Upper lobe of right lung (tissue), 1 donor: ENCODE measurements around the gene CDK6. TPM values are rescaled to one million over a fixed set of nuclear protein-coding genes. Genes with fewer than 3 reads are reported as not detected.

ENCODE experiments used
- ATAC-seq: fragments of 200-7000 bp; cut with Tn5 transposase; one replicate; pipeline ENCODE4 v1.9.1; 2020; ENCODE audit warnings: mild to moderate bottlenecking, moderate library complexity
- DNase-seq: peaks from one replicate; pipeline ENCODE4 v3.0.0-alpha.2; 2020
- H3K27ac ChIP-seq: fragments of 200-600 bp; one replicate; pipeline ENCODE4 v1.8.0; 2022
- H3K27me3 ChIP-seq: fragments of 200-600 bp; one replicate; pipeline ENCODE4 v1.8.0; 2022; ENCODE audit warnings: mild to moderate bottlenecking
- H3K36me3 ChIP-seq: fragments of 200-600 bp; one replicate; pipeline ENCODE4 v1.8.0; 2022
- H3K4me1 ChIP-seq: fragments of 200-600 bp; one replicate; pipeline ENCODE4 v1.8.0; 2022
- H3K4me3 ChIP-seq: fragments of 200-600 bp; one replicate; pipeline ENCODE4 v1.8.0; 2022; ENCODE audit warnings: mild to moderate bottlenecking
- H3K9me3 ChIP-seq: fragments of 200-600 bp; one replicate; pipeline ENCODE4 v1.8.0; 2022
- intact Hi-C: fragments of 100-400 bp; cut with DNase I; formaldehyde crosslinking; loops from one replicate; pipeline ENCODE4 v1.11.0; 2022
- total RNA-seq: library from RNA; stranded (reverse); fragmentation: NEBNext Ultra II Directional; extraction: Animal tissue kit (Norgen Biotek cat#: 25700); gene quantifications from one replicate; pipeline ENCODE4 v1.2.1, GENCODE V29; 2021
- TF ChIP-seq, protein P1 (sequence below): fragments of 200-600 bp; IDR thresholded peaks from one replicate; pipeline ENCODE4 v1.8.0; 2022; ENCODE audit warnings: antibody characterized with exemption
- donor health status: DM: no; HTN: yes; CAD: no; lungs with severe emphysema.

The CDK6 gene
- total RNA-seq, 1 donor from 2014 or later: 22.4 TPM

DNA sequence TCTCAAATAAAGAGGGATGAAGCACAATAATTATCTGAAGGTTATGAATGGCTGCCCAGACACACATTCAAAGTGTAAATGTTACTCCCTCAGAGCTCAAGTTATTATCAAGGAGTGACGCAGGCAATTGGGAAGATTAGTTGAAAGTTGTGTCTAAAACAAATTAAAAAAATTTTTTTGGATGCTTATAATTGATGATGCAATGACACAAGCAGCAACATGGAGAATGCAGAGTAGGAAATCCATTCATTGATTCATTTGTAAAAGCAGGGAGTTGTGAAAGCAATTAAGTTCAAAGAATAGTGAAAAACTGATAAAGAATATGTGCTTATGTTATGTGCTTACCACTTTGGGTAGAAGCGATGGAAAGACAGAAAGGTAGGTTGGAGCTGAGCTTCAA lies 120.4 kb downstream of the CDK6 start:
- TF ChIP-seq, protein P1, sequence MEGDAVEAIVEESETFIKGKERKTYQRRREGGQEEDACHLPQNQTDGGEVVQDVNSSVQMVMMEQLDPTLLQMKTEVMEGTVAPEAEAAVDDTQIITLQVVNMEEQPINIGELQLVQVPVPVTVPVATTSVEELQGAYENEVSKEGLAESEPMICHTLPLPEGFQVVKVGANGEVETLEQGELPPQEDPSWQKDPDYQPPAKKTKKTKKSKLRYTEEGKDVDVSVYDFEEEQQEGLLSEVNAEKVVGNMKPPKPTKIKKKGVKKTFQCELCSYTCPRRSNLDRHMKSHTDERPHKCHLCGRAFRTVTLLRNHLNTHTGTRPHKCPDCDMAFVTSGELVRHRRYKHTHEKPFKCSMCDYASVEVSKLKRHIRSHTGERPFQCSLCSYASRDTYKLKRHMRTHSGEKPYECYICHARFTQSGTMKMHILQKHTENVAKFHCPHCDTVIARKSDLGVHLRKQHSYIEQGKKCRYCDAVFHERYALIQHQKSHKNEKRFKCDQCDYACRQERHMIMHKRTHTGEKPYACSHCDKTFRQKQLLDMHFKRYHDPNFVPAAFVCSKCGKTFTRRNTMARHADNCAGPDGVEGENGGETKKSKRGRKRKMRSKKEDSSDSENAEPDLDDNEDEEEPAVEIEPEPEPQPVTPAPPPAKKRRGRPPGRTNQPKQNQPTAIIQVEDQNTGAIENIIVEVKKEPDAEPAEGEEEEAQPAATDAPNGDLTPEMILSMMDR: no peak
- Histone ChIP-seq H3K36me3 (no peaks in the 10 kb centered on the region), H3K4me3 (no peak overlapping the region), H3K27me3 (no peaks in the 10 kb centered on the region), H3K4me1 (peaks cover 5% of the 10 kb centered on the region), H3K27ac (no peak overlapping the region), H3K9me3 (no peaks in the 10 kb centered on the region)
- DNase-seq (no peak), ATAC-seq (no peak)
- intact Hi-C loops: loop anchor here (10.0 kb wide), 1 partner anchor 119 kb away; the partner anchor contains the start of gene CDK6

DNA sequence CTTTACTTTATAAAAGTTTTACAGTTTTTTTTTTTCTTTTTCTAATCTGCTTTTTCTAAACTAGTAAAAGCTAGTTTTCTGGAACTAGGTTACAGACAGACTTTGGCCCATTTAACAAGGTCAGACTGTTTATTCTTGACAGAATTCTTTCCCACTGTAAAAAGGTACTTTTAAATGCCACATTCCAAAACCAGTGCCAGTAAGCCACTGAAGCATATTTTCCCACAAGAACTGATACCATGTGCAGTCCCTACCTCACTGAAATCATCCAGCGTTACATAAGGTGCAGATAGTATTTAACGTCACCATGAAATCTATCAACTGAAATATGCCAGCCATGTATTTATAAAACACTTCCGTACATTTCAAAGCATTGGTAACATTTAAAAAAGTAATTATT lies 121.6 kb downstream of the CDK6 start:
- TF ChIP-seq, protein P1: no peak
- Histone ChIP-seq H3K27me3 (no peaks in the 10 kb centered on the region), H3K36me3 (no peaks in the 10 kb centered on the region), H3K4me1 (peaks cover 5% of the 10 kb centered on the region), H3K9me3 (no peaks in the 10 kb centered on the region), H3K27ac (no peak overlapping the region), H3K4me3 (no peak overlapping the region)
- intact Hi-C loops: loop anchor here (10.0 kb wide), 1 partner anchor 120 kb away; the partner anchor contains the start of gene CDK6
- no peak for DNase-seq
- no peak for ATAC-seq

DNA sequence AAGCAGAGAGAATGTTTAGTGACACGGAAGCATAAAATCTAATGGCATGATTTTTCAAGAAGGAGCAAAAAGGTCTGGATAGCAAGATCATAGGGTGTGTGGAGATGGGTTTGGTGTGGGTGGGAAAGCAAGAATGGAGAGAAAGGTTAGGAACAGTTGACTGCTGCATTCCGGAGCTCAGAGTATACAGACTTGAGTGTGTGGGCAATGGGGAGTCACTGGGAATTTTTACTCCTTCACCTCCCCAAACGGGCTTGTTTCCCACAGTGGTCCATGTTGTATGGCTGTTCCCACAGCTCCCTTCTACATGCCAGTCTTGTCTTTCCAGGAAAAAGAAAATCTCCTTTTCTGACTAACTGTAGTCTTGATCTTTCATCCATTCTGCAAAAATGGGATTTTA lies 122.1 kb downstream of the CDK6 start:
- DNase-seq (no peak), ATAC-seq (no peak)
- intact Hi-C loops: loop anchor here (10.0 kb wide), 1 partner anchor 121 kb away; the partner anchor contains the start of gene CDK6
- Histone ChIP-seq H3K4me1 (peaks cover 5% of the 10 kb centered on the region), H3K9me3 (no peaks in the 10 kb centered on the region), H3K27ac (no peak overlapping the region), H3K4me3 (no peak overlapping the region), H3K36me3 (no peaks in the 10 kb centered on the region), H3K27me3 (no peaks in the 10 kb centered on the region)
- TF ChIP-seq, protein P1: no peak

DNA sequence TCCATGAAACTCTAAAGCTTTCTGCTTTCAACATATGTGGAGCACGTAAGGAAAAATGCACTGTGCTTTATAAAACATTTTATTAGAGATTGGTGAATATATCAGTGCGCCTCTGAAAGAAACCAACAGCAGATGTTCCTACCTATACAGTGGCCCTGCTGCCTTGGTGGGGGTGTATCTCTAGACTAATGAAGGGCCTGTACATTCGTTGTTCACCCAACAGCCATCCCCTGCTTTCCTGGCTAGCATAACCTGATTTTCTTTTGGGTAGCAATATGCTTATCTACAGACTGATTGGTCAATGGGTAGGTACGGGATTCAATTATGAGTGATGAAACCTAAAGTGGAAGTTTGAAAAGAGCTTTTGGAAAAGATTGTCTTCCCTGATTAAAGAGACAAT lies 126.5 kb downstream of the CDK6 start:
- DNase-seq (no peak), ATAC-seq (no peak)
- no peaks in the 10 kb centered on the region for H3K4me1 ChIP-seq
- H3K4me3 ChIP-seq: no peak overlapping the region
- no peaks in the 10 kb centered on the region for H3K27me3 ChIP-seq
- TF ChIP-seq, protein P1: no peak
- H3K27ac ChIP-seq: no peak overlapping the region
- H3K9me3 ChIP-seq: no peaks in the 10 kb centered on the region
- no peaks in the 10 kb centered on the region for H3K36me3 ChIP-seq
- intact Hi-C loops: loop anchor here (10.0 kb wide), 1 partner anchor 125 kb away; the partner anchor contains the start of gene CDK6

DNA sequence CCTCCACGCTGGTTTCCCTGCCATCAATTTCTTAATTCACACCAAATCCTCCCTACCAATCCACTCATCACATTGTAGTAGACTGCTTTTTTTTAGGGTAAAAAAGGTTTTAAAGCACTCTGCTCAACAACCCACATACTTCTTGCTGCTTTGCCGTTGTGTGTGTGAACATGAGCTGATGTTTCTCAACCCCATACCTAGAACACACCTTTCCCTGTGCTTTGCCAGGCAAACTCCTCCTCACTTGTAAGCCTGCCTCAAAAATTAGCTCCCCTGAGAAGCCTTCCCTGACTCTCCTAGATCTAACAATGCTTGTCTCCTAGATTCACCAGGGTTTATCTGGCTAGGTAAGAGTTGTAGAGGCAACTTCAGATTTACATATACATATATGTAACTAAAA lies 127.2 kb downstream of the CDK6 start:
- TF ChIP-seq, protein P1: no peak
- Histone ChIP-seq H3K36me3 (no peaks in the 10 kb centered on the region), H3K27me3 (no peaks in the 10 kb centered on the region), H3K9me3 (no peaks in the 10 kb centered on the region), H3K27ac (no peak overlapping the region), H3K4me3 (no peak overlapping the region), H3K4me1 (no peaks in the 10 kb centered on the region)
- DNase-seq (no peak), ATAC-seq (no peak)
- intact Hi-C loops: no loop called here
